NCI-H1694 (cell line): ENCODE results near the gene P2RY14.
"Not testable (repeated sequence)": the region's sequence is repeated elsewhere in the genome, so short reads cannot be mapped to it uniquely, and the experiment has no call there.

ENCODE experiments used
- DNase-seq: peaks from one replicate; lab custom pipeline; 2025; lab: John Stamatoyannopoulos, UW

The P2RY14 gene

GRCh38 chr3:151262871-151263525, 15.3 kb downstream of the P2RY14 start:
- DNase-seq = no peak

DNA sequence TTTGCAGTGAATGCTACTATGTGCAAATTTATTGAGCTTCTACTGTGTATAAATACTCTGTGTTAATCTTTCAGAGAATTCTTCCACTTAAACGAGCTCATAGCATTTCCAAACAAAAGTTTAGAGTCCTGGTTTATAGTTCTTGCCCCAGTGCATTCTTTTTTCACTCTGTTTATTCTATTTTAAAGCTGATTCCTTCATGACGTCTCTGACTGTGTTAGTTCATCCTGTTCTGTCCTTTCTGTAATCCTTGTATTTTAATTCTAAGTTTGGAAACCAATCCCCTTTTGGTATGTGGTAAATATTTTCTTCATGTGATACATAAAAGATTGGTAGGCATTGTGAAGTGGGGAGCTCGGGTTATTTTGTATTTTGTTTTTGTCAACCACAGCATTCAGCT, 18.7 kb downstream of the P2RY14 start:
- DNase-seq = no peak

DNA sequence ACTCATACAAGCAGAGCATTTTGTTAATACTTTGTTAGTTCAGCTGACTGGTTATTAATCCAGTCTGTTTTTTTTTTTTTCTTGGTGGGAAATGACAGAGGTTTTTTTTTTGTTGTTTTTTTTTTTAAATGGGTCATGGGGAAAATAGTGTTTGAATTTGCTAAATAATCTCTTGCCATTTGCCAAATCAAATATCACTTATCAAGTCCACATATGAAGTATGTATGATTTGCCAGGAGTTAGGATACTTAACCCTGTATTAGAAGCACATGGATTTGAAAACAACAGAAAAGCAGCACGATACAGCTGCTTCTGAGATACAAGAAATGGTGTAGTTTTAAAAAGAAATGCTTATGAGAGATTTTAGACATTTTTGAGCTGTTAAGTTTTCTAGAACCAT, 21.6 kb downstream of the P2RY14 start:
- no peak for DNase-seq

- no peak for DNase-seq
Measured at GRCh38 chr3:151248772-151249337, 29.5 kb downstream of the P2RY14 start.

DNA sequence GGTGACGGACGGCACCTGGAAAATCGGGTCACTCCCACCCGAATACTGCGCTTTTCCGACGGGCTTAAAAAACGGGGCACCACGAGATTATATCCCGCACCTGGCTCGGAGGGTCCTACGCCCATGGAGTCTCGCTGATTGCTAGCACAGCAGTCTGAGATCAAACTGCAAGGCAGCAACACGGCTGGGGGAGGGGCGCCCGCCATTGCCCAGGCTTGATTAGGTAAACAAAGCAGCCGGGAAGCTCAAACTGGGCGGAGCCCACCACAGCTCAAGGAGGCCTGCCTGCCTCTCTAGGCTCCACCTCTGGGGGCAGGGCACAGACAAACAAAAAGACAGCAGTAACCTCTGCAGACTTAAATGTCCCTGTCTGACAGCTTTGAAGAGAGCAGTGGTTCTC, 36.3 kb downstream of the P2RY14 start:
- not testable (repeated sequence) for DNase-seq

DNA sequence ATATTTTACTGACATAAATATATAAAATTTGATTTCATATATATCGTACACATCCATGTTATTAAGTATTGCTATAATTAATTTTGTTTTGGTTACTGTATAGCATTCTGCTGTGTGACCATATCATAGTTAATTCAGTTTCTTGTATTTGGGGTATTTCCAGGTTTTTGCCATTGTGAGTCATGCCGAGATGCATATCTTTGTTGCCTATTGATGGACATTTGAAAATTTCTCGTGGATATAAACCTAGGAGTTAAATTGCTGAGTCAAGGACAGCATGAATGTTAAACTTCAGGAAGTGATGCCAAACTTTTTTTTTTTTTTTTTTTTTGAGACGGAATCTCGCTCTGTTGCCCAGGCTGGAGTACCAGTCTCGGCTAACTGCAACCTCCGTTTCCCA, 41.6 kb downstream of the P2RY14 start:
- no peak for DNase-seq

GRCh38 chr3:151236316-151236715, 42.0 kb downstream of the P2RY14 start:
- DNase-seq = no peak

GRCh38 chr3:151234825-151235224, 43.5 kb downstream of the P2RY14 start:
- DNase-seq = no peak

- DNase-seq = no peak
Measured at GRCh38 chr3:151232991-151233390, 45.4 kb downstream of the P2RY14 start.

- not testable (repeated sequence) for DNase-seq
Measured at GRCh38 chr3:151232403-151232802, 45.9 kb downstream of the P2RY14 start.

DNA sequence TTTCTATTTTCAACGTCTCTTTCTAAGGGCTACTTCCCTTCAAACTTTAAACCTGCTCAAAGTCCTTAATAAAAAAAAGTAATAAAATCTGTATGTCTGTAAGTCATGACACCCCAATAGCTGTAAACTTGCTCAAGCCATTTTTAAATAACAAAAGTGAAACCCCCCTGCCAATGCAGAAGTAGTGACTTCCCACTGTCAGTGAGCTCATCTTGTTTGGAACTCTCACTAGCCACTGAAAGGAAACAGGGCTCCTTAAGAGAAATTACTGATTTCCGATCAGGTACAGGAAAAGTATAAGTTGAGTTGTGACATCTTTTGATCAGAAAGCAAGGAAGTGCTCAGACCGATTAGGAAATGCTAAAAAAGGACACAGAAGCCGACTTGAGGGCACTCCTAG, 47.7 kb downstream of the P2RY14 start:
- no peak for DNase-seq

DNA sequence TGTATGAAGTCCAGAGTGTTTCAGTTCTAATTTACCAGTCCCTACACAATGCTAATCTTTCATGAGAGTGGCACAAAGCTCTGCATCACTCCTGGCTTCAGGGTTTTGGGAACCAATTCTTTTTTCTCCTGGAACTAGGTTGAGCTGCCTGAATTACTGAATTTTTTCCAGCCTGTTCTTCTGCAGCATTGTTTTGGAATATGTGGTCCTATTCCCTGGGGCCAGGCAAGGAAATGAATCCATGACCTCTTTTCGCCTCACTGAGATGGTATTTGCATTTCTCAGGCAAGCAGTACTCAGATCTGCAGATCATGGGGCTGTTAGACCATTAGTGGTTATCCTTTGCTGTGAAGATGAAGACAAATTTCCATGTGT, 49.7 kb downstream of the P2RY14 start:
- no peak for DNase-seq

DNA sequence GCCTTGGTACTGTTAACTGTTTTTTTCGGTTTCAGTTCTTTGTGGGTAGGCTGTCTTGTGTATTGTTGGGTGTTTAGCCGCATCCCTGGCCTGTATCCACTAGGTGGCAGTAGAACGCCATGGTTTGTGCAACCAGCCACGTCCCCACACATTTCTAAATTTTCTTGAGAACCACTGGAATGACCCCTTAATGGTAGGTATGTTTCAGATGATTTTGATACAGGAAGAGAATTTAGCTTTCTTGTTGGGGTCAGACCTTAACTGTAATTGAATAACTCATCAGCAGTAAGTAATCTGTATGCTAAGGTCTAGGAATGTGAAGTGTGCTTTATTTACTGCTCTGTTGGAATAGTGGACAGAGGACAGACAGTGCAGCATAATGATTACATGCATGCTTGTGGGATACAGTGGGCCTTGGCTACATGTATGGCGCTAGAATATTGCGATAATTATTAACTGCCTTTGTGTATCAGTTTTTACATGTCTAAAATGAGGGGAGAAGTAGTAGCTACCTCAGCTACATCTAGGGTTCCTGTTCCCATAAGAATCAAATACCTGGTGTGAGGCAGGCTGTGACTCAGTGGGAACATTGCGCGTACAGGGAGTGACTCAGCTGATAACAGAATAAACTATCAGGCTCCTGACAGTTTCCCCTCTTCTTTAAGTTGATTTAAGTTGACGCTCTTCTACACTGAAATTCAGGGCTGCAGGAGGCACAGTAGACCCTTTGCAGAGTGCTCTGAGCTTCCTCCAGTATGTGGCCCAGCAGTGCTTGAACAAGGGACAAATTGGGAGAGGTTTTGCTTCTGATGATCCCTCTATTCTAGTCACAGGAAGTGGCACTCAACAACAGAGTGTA, 50.3 kb downstream of the P2RY14 start:
- peak; percentile 63 for DNase-seq

- no peak for DNase-seq
Measured at GRCh38 chr3:151227266-151227806, 51.0 kb downstream of the P2RY14 start.

DNA sequence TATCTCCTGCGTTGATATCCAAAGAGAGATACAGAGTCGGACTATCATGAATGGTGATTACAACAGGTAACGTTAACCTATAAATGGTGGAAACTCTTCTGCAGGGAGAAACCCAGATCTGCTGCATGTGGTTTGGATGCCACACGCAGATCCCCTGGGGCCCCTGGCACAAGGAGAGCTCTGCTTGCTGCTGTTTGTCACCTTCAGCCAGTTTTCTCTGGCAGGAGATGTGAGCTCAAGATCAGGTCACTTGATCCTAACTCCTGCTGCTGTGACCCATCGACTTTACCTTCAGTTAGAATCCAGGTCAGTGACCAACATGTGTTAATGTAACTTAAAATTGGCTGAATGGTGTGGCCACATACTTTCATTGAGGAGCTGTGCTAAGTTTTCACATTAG, 51.5 kb downstream of the P2RY14 start:
- no peak for DNase-seq

DNA sequence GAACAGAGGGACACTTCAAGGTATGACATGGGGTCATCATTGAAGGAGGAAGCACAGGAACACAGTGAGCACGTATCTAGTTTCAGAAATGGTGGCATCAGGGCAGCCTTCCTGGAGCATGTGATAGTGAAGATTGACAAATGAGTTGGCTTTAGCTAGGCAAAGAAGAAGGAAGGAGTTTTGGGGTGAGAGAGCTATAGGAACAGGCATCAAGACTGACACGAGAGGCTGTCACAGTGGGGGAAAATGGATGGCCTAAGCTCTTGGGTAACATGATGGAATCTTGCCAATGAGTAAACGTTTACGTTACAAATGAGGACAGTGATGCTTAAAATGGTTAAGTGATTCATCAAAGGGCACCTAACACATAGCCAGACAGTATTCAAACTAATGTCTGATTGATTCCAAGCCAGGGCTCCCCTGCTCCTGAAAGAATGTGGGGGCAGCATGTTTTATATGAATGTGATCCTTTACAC, 52.2 kb downstream of the P2RY14 start:
- no peak for DNase-seq

- no peak for DNase-seq
Measured at GRCh38 chr3:151225040-151225975, 53.0 kb downstream of the P2RY14 start.

DNA sequence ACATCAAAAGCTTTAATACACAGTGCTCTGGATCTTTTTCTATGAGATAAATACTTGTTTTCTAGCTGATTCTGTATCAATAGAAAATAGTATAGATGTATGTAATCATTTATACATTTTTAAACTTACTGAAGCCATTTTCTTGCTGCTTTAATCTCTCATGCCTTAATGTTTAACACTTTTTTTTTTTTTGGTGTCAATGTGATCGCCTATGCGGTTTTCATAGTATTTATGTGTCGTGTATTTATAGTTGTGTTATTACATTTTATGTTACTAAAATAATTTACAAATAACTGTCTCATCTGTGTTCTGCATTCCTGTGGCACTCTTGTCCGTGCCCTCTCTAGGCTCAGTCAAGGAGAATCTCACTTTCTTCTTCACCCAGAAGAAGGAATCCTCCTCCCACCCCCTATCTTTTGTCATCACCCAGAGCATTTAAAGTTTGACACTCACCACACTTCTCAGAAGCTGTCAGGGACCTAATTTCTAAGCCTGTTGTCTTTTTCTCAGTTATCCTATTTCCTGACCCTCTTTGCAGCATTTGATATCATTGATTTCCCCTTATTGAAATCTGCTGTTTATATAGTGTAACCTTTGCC, 54.0 kb downstream of the P2RY14 start:
- no peak for DNase-seq

- no peak for DNase-seq
Measured at GRCh38 chr3:151219056-151219455, 59.3 kb downstream of the P2RY14 start.

- DNase-seq = no peak
Measured at GRCh38 chr3:151218136-151218535, 60.2 kb downstream of the P2RY14 start.
